Neuronal stem cell (in vitro differentiated cells): ENCODE measurements around the gene ITGAE.
"Not testable (repeated sequence)": the region's sequence is repeated elsewhere in the genome, so short reads cannot be mapped to it uniquely, and the experiment has no call there.

Experiments
- DNase-seq: peaks from one replicate; pipeline ENCODE4 v3.0.0-alpha.2; 2013; ENCODE audit warnings: low spot score
- H2AFZ ChIP-seq: one replicate; pipeline ENCODE4 v1.6.1; 2013; ENCODE audit warnings: mild to moderate bottlenecking, low read length, inconsistent platforms
- H2AK5ac ChIP-seq: 2 replicates; pipeline ENCODE4 v1.6.1; 2013; ENCODE audit warnings: low read depth, mild to moderate bottlenecking, inconsistent platforms, low read length, moderate library complexity, mixed read lengths
- H2BK120ac ChIP-seq: 2 replicates; pipeline ENCODE4 v1.6.1; 2013; ENCODE audit warnings: low read depth, mild to moderate bottlenecking, inconsistent platforms, low read length, moderate library complexity, mixed read lengths
- H2BK12ac ChIP-seq: one replicate; pipeline ENCODE4 v1.6.1; 2013; ENCODE audit warnings: low read length, inconsistent platforms
- H2BK15ac ChIP-seq: 2 replicates; pipeline ENCODE4 v1.6.1; 2013; ENCODE audit warnings: mild to moderate bottlenecking, low read length, inconsistent platforms, mixed read lengths
- H2BK5ac ChIP-seq: one replicate; pipeline ENCODE4 v1.6.1; 2013; ENCODE audit warnings: inconsistent platforms, mild to moderate bottlenecking, low read length, moderate library complexity
- H3K14ac ChIP-seq: one replicate; pipeline ENCODE4 v1.6.1; 2013; ENCODE audit warnings: low read length, inconsistent platforms
- H3K18ac ChIP-seq: 2 replicates; pipeline ENCODE4 v1.6.1; 2013; ENCODE audit warnings: low read length, inconsistent platforms
- H3K23ac ChIP-seq: 2 replicates; pipeline ENCODE4 v1.6.1; 2013; ENCODE audit warnings: low read depth, mild to moderate bottlenecking, mixed read lengths, low read length, inconsistent platforms; ENCODE audit not compliant: poor library complexity
- H3K27ac ChIP-seq: replicated peaks from 3 replicates; pipeline ENCODE4 v1.5.1; 2013; ENCODE audit warnings: low read length, inconsistent platforms
- H3K27me3 ChIP-seq, 3 experiments: 2 replicates each; pipeline ENCODE4 v1.6.1; 2013; ENCODE audit warnings: low read length in 3 of 3, mild to moderate bottlenecking in 2 of 3, inconsistent platforms in 1 of 3, low read depth in 1 of 3, mixed read lengths in 1 of 3, moderate library complexity in 1 of 3; ENCODE audit not compliant: control insufficient read depth in 3 of 3, insufficient read depth in 3 of 3
- H3K36me3 ChIP-seq, 2 donors: replicated peaks in 1 of 2; 2 replicates each; pipeline ENCODE4 v1.6.1; 2013; ENCODE audit warnings: low read length in 2 of 2; ENCODE audit not compliant: control insufficient read depth in 2 of 2, insufficient read depth in 2 of 2
- H3K4ac ChIP-seq: 2 replicates; pipeline ENCODE4 v1.6.1; 2013; ENCODE audit warnings: inconsistent platforms, mild to moderate bottlenecking, low read length, moderate library complexity
- H3K4me1 ChIP-seq, 2 donors: 1 replicate in 1 of 2; 2 replicates in 1 of 2; pipeline ENCODE4 v1.6.1; 2013; ENCODE audit warnings: low read length in 2 of 2, low read depth in 1 of 2; ENCODE audit not compliant: control insufficient read depth in 2 of 2, insufficient read depth in 1 of 2
- H3K4me2 ChIP-seq: one replicate; pipeline ENCODE4 v1.6.1; 2013; ENCODE audit warnings: mild to moderate bottlenecking, low read length, inconsistent platforms; ENCODE audit not compliant: insufficient read depth, poor library complexity, severe bottlenecking
- H3K4me3 ChIP-seq, 2 donors: 2 replicates each; pipeline ENCODE4 v1.5.1; 2013; ENCODE audit warnings: low read length in 2 of 2, mild to moderate bottlenecking in 2 of 2, inconsistent platforms in 1 of 2, moderate library complexity in 1 of 2
- H3K79me1 ChIP-seq: one replicate; pipeline ENCODE4 v1.6.1; 2013; ENCODE audit warnings: low read depth, mild to moderate bottlenecking, inconsistent platforms, low read length, moderate library complexity
- H3K9ac ChIP-seq: one replicate; pipeline ENCODE4 v1.6.1; 2013; ENCODE audit warnings: mild to moderate bottlenecking, low read depth, low read length, inconsistent platforms; ENCODE audit not compliant: poor library complexity
- H3K9me3 ChIP-seq, 2 donors: replicated peaks in 1 of 2; 2 replicates each; pipeline versions ENCODE3 to v1.6.1; 2013; ENCODE audit warnings: low read length in 2 of 2, mild to moderate bottlenecking in 2 of 2, inconsistent platforms in 1 of 2, low read depth in 1 of 2, mixed read lengths in 1 of 2, moderate library complexity in 1 of 2; ENCODE audit not compliant: control insufficient read depth in 2 of 2, insufficient read depth in 1 of 2
- H4K8ac ChIP-seq: one replicate; pipeline ENCODE4 v1.6.1; 2013; ENCODE audit warnings: low read depth, mild to moderate bottlenecking, inconsistent platforms, low read length, moderate library complexity
- H4K91ac ChIP-seq: one replicate; pipeline ENCODE4 v1.6.1; 2013; ENCODE audit warnings: low read length, low read depth, mild to moderate bottlenecking, inconsistent platforms; ENCODE audit not compliant: poor library complexity
- WGBS, 2 donors: extraction: QIAGEN DNeasy Blood & Tissue Kit; methylation state at CpG; one replicate each; pipeline ENCODE4 v1.1.7; 2013; ENCODE audit warnings: missing lambda C conversion rate in 2 of 2, mixed read lengths in 1 of 2; ENCODE audit not compliant: insufficient read length in 2 of 2, insufficient replicate concordance in 1 of 2; ENCODE audit errors: extremely low coverage in 2 of 2; 5-methylcytosine and 5-hydroxymethylcytosine counted together

Gene ITGAE

GRCh38 chr17:3729881-3730280 is 71.1 kb downstream of the ITGAE start:
- peaks cover 19 to 38% of the 10 kb centered on the region in 2 donors for H3K36me3 ChIP-seq
- no peak overlapping the region for H3K23ac ChIP-seq
- H2BK15ac ChIP-seq: no peak overlapping the region
- no peak overlapping the region for H3K18ac ChIP-seq
- no peaks in the 10 kb centered on the region for H3K9me3 ChIP-seq
- H3K9ac ChIP-seq: peak overlapping the region; percentile 12
- peaks cover 3% of the 10 kb centered on the region for H3K79me1 ChIP-seq
- no peak overlapping the region for H2BK5ac ChIP-seq
- H3K27ac ChIP-seq: no peak overlapping the region
- H3K14ac ChIP-seq: peak overlapping the region; percentile 44
- H3K4me2 ChIP-seq: no peak overlapping the region
- no CpG with 5 or more reads among the region's 6 CpGs for WGBS, 2 donors
- H3K27me3 ChIP-seq: no peaks in the 10 kb centered on the region
- no peak for DNase-seq
- no peak overlapping the region for H2AK5ac ChIP-seq
- H3K4me1 ChIP-seq: peaks cover 9 to 10% of the 10 kb centered on the region in 2 donors
- H2BK12ac ChIP-seq: no peak overlapping the region
- H3K4me3 ChIP-seq: no peak overlapping the region
- no peak overlapping the region for H2AFZ ChIP-seq
- H4K8ac ChIP-seq: no peak overlapping the region
- no peak overlapping the region for H2BK120ac ChIP-seq
- no peak overlapping the region for H3K4ac ChIP-seq
- H4K91ac ChIP-seq: no peak overlapping the region

- WGBS, 2 donors: no CpG with 5 or more reads among the region's 3 CpGs
- not testable (repeated sequence) for H2AK5ac ChIP-seq, H3K4me2 ChIP-seq, H4K8ac ChIP-seq, H3K14ac ChIP-seq, H3K9me3 ChIP-seq, H3K9ac ChIP-seq, DNase-seq, H3K4ac ChIP-seq, H3K18ac ChIP-seq, H3K27me3 ChIP-seq, H3K4me3 ChIP-seq, H2BK120ac ChIP-seq, H4K91ac ChIP-seq, H2BK5ac ChIP-seq, H2BK15ac ChIP-seq, H3K27ac ChIP-seq, H3K23ac ChIP-seq, H2AFZ ChIP-seq, H2BK12ac ChIP-seq
- Histone ChIP-seq H3K36me3 (peaks cover 19 to 39% of the 10 kb centered on the region in 2 donors), H3K79me1 (peaks cover 10% of the 10 kb centered on the region), H3K4me1 (peaks cover 12 to 14% of the 10 kb centered on the region in 2 donors)
Observed at GRCh38 chr17:3728099-3728498, 72.9 kb downstream of the ITGAE start.

- H3K23ac ChIP-seq: no peak overlapping the region
- no peak for DNase-seq
- no peak overlapping the region for H3K9ac ChIP-seq
- H3K79me1 ChIP-seq: peaks cover 10% of the 10 kb centered on the region
- no peak overlapping the region for H2AK5ac ChIP-seq
- H3K4ac ChIP-seq: no peak overlapping the region
- no peak overlapping the region for H4K91ac ChIP-seq
- H3K9me3 ChIP-seq: no peaks in the 10 kb centered on the region
- no peak overlapping the region for H2BK15ac ChIP-seq
- peaks cover 19 to 39% of the 10 kb centered on the region in 2 donors for H3K36me3 ChIP-seq
- no peak overlapping the region for H2BK12ac ChIP-seq
- H3K14ac ChIP-seq: no peak overlapping the region
- no peak overlapping the region for H3K27ac ChIP-seq
- H2BK5ac ChIP-seq: no peak overlapping the region
- no peaks in the 10 kb centered on the region for H3K27me3 ChIP-seq
- H3K18ac ChIP-seq: no peak overlapping the region
- no peak overlapping the region for H2BK120ac ChIP-seq
- no peak overlapping the region for H3K4me2 ChIP-seq
- H3K4me1 ChIP-seq: peaks cover 14 to 17% of the 10 kb centered on the region in 2 donors
- H3K4me3 ChIP-seq: no peak overlapping the region
- WGBS, 2 donors: no CpG with 5 or more reads among the region's 2 CpGs
- no peak overlapping the region for H2AFZ ChIP-seq
- no peak overlapping the region for H4K8ac ChIP-seq
Observed at GRCh38 chr17:3727041-3727440, 73.9 kb downstream of the ITGAE start.

- Histone ChIP-seq H3K23ac (peak overlapping the region; percentile 38), H3K4ac (no peak overlapping the region), H3K4me1 (peaks cover 9 to 17% of the 10 kb centered on the region in 2 donors), H2BK5ac (no peak overlapping the region), H3K27ac (no peak overlapping the region), H3K4me3 (peak overlapping the region; percentile 95 to 97), H2BK15ac (no peak overlapping the region), H4K8ac (no peak overlapping the region), H2AK5ac (peak overlapping the region; percentile 68), H3K27me3 (no peaks in the 10 kb centered on the region), H3K18ac (peak overlapping the region; percentile 33), H4K91ac (no peak overlapping the region), H3K9me3 (no peaks in the 10 kb centered on the region), H3K79me1 (peaks cover 10% of the 10 kb centered on the region), H2BK12ac (no peak overlapping the region), H2BK120ac (peak overlapping the region; percentile 16), H2AFZ (peak overlapping the region; percentile 95), H3K4me2 (peak overlapping the region; percentile 75), H3K36me3 (peaks cover 23 to 59% of the 10 kb centered on the region in 2 donors), H3K14ac (no peak overlapping the region), H3K9ac (peak overlapping the region; percentile 98)
- WGBS, 2 donors: no CpG with 5 or more reads among the region's 27 CpGs
- DNase-seq: no peak
Observed at GRCh38 chr17:3724378-3725077, 76.5 kb downstream of the ITGAE start.
